CD14-positive monocyte (primary cell): ENCODE measurements around the gene UBE2I. TPM values are rescaled to one million over a fixed set of nuclear protein-coding genes. Genes with fewer than 3 reads are reported as not detected.

ENCODE experiments used
- DNase-seq, 3 donors: peaks; one replicate each; pipeline ENCODE4 v3.0.0-alpha.2; 2011 to 2022
- H2AFZ ChIP-seq: 2 replicates; pipeline ENCODE4 v1.6.0; 2012; ENCODE audit warnings: mild to moderate bottlenecking, low read depth, low read length, inconsistent platforms; ENCODE audit not compliant: insufficient read depth, poor library complexity, severe bottlenecking
- H3K27ac ChIP-seq, 2 donors: 1 replicate in 1 of 2; 2 replicates in 1 of 2; pipeline ENCODE4 v1.5.1; 2012 to 2013; ENCODE audit warnings: low read length in 2 of 2, control low read depth in 1 of 2, inconsistent platforms in 1 of 2, low read depth in 1 of 2, mild to moderate bottlenecking in 1 of 2
- H3K27me3 ChIP-seq, 2 donors: one replicate each; pipeline versions ENCODE4 v1.6.0 to v1.6.1; 2011 to 2013; ENCODE audit warnings: low read length in 2 of 2; ENCODE audit not compliant: control insufficient read depth in 2 of 2, insufficient read depth in 2 of 2
- H3K36me3 ChIP-seq, 2 donors: replicated peaks in 1 of 2; 1 replicate in 1 of 2; 2 replicates in 1 of 2; pipeline versions ENCODE4 v1.5.1 to v1.6.1; 2012 to 2013; ENCODE audit warnings: low read length in 2 of 2, control low read depth in 1 of 2, inconsistent platforms in 1 of 2, mild to moderate bottlenecking in 1 of 2; ENCODE audit not compliant: insufficient read depth in 2 of 2, control insufficient read depth in 1 of 2
- H3K4me1 ChIP-seq, 2 donors: 1 replicate in 1 of 2; 2 replicates in 1 of 2; pipeline versions ENCODE4 v1.5.1 to v1.6.1; 2012 to 2013; ENCODE audit warnings: low read length in 2 of 2, control low read depth in 1 of 2, inconsistent platforms in 1 of 2, mild to moderate bottlenecking in 1 of 2, moderate library complexity in 1 of 2; ENCODE audit not compliant: insufficient read depth in 2 of 2, control insufficient read depth in 1 of 2
- H3K4me2 ChIP-seq: replicated peaks from 2 replicates; pipeline ENCODE3; 2012; ENCODE audit warnings: low read length, moderate library complexity, mild to moderate bottlenecking; ENCODE audit not compliant: poor library complexity, severe bottlenecking; ENCODE audit errors: extremely low read depth
- H3K4me3 ChIP-seq, 3 experiments: fragments of 200-600 bp in 1 of 3; sonication (generic) in 1 of 3; replicated peaks in 1 of 3; 1 replicate in 2 of 3; 2 replicates in 1 of 3; pipeline ENCODE4 v1.5.1; 2011 to 2013; ENCODE audit warnings: low read length in 3 of 3, mild to moderate bottlenecking in 3 of 3, control low read depth in 2 of 3, low read depth in 2 of 3, inconsistent platforms in 1 of 3, moderate library complexity in 1 of 3
- H3K79me2 ChIP-seq: 2 replicates; pipeline ENCODE4 v1.6.0; 2012; ENCODE audit warnings: mild to moderate bottlenecking, control low read depth, inconsistent platforms, low read length, moderate library complexity; ENCODE audit not compliant: insufficient read depth
- H3K9ac ChIP-seq: 2 replicates; pipeline ENCODE4 v1.6.0; 2017; ENCODE audit warnings: low read length, mild to moderate bottlenecking; ENCODE audit not compliant: insufficient read depth, poor library complexity, severe bottlenecking
- H3K9me3 ChIP-seq, 2 donors: replicated peaks in 1 of 2; 1 replicate in 1 of 2; 2 replicates in 1 of 2; pipeline versions ENCODE4 v1.5.1 to v1.6.1; 2012 to 2013; ENCODE audit warnings: low read length in 2 of 2, control low read depth in 1 of 2; ENCODE audit not compliant: control insufficient read depth in 1 of 2, insufficient read depth in 1 of 2
- H4K20me1 ChIP-seq: 2 replicates; pipeline ENCODE4 v1.6.0; 2012; ENCODE audit warnings: mild to moderate bottlenecking, low read length, control low read depth, moderate library complexity; ENCODE audit not compliant: insufficient read depth
- H3K27ac Mint-ChIP-seq, 7 donors: one replicate each; pipeline ENCODE4 v1.8.0; 2020; ENCODE audit warnings: mild to moderate bottlenecking in 7 of 7, mixed read lengths in 7 of 7, moderate library complexity in 6 of 7, inconsistent platforms in 2 of 7
- H3K27me3 Mint-ChIP-seq, 3 donors: one replicate each; pipeline ENCODE4 v1.8.0; 2021 to 2022; ENCODE audit warnings: low read depth in 3 of 3, mild to moderate bottlenecking in 3 of 3, mixed read lengths in 3 of 3, moderate library complexity in 3 of 3, inconsistent platforms in 1 of 3
- H3K36me3 Mint-ChIP-seq, 2 donors: one replicate each; pipeline ENCODE4 v1.8.0; 2020; ENCODE audit warnings: mixed read lengths in 2 of 2, inconsistent platforms in 1 of 2, mild to moderate bottlenecking in 1 of 2
- H3K4me1 Mint-ChIP-seq: one replicate; pipeline ENCODE4 v1.8.0; 2020; ENCODE audit warnings: mild to moderate bottlenecking, mixed read lengths
- H3K4me3 Mint-ChIP-seq, 2 donors: one replicate each; pipeline ENCODE4 v1.8.0; 2020; ENCODE audit warnings: mild to moderate bottlenecking in 2 of 2, mixed read lengths in 2 of 2, moderate library complexity in 1 of 2
- H3K9me3 Mint-ChIP-seq, 7 donors: one replicate each; pipeline ENCODE4 v1.8.0; 2020 to 2022; ENCODE audit warnings: mixed read lengths in 7 of 7, mild to moderate bottlenecking in 6 of 7, moderate library complexity in 6 of 7, inconsistent platforms in 2 of 7
- CTCF ChIP-seq: fragments of 200-600 bp; IDR thresholded peaks from one replicate; pipeline ENCODE4 v1.8.0; 2022; ENCODE audit warnings: antibody characterized with exemption, mild to moderate bottlenecking
- WGBS: methylation state at CpG from one replicate; pipeline ENCODE4 v1.1.5; 2013; ENCODE audit warnings: missing lambda C conversion rate; ENCODE audit not compliant: insufficient coverage; 5-methylcytosine and 5-hydroxymethylcytosine counted together
- intact Hi-C, 2 donors: fragments of 100-400 bp; cut with micrococcal nuclease; formaldehyde crosslinking; loops; one replicate each; pipeline versions ENCODE4 v1.15.0 to v1.15.1; 2023
- polyA plus RNA-seq, 3 donors: library from polyadenylated mRNA; depleted of rRNA in 1 of 3; unstranded in 2 of 3; stranded (reverse) in 1 of 3; fragments of 300-500 nt in 2 of 3; fragments of >200 nt in 1 of 3; fragmentation: Illumina TruSeq in 2 of 3; gene quantifications; 1 replicate in 2 of 3; 2 replicates in 1 of 3; pipeline ENCODE4 v1.2.3, GENCODE V29; 2012 to 2021

The UBE2I gene
- polyA plus RNA-seq, 3 donors, result 76.8 to 112 (median 88.8) TPM

GRCh38 chr16:1260101-1260680 is 49.2 kb upstream of the UBE2I start:
- Histone ChIP-seq H3K4me2 (no peak overlapping the region), H4K20me1 (no peaks in the 10 kb centered on the region), H3K79me2 (no peaks in the 10 kb centered on the region), H3K9me3 (no peaks in the 10 kb centered on the region), H3K36me3 (no peaks in the 10 kb centered on the region), H3K4me3 (no peak overlapping the region), H3K27me3 (peaks cover 0 to 41% of the 10 kb centered on the region in 2 donors), H3K27ac (no peak overlapping the region), H3K4me1 (no peaks in the 10 kb centered on the region), H3K9ac (no peak overlapping the region), H2AFZ (no peak overlapping the region)
- Mint-ChIP-seq H3K4me3 (peak overlapping the region in 1 of 2 donors; percentile 62), H3K27ac (no peak overlapping the region), H3K4me1 (peaks cover 4% of the 10 kb centered on the region), H3K9me3 (peaks cover 2 to 9% (median 4%) of the 10 kb centered on the region in 7 donors), H3K36me3 (no peaks in the 10 kb centered on the region), H3K27me3 (peaks cover 29 to 54% (median 30%) of the 10 kb centered on the region in 3 donors)
- DNase-seq, result no peak
- intact Hi-C loops, result loop anchor here in 1 of 2 donors (10.0 kb wide), 1 partner anchor 45 kb away; no protein-coding TSS in a partner anchor
- TF ChIP-seq CTCF, result no peak
- WGBS, result 75% methylated on average over 36 of the region's 36 CpGs

GRCh38 chr16:1261131-1261892 is 48.1 kb upstream of the UBE2I start:
- H3K9me3 Mint-ChIP-seq, result peaks cover 3 to 9% (median 4%) of the 10 kb centered on the region in 7 donors
- TF ChIP-seq CTCF, result no peak

More at GRCh38 chr16:1261131-1261892, 48.1 kb upstream of the UBE2I start:
- Mint-ChIP-seq H3K36me3 (no peaks in the 10 kb centered on the region), H3K4me3 (no peak overlapping the region), H3K27ac (no peak overlapping the region), H3K4me1 (peaks cover 4% of the 10 kb centered on the region), H3K27me3 (peaks cover 29 to 49% (median 30%) of the 10 kb centered on the region in 3 donors)
- 12% methylated on average over 35 of the region's 47 CpGs for WGBS
- Histone ChIP-seq H3K9ac (no peak overlapping the region), H3K27me3 (peaks cover 0 to 41% of the 10 kb centered on the region in 2 donors), H3K36me3 (no peaks in the 10 kb centered on the region), H3K4me3 (no peak overlapping the region), H3K4me1 (no peaks in the 10 kb centered on the region), H4K20me1 (no peaks in the 10 kb centered on the region), H3K9me3 (no peaks in the 10 kb centered on the region), H3K79me2 (no peaks in the 10 kb centered on the region), H3K27ac (no peak overlapping the region), H3K4me2 (no peak overlapping the region), H2AFZ (no peak overlapping the region)
- intact Hi-C loops, result loop anchor here in 1 of 2 donors (10.0 kb wide), 1 partner anchor 47 kb away; no protein-coding TSS in a partner anchor
- no peak for DNase-seq
